SK-N-SH (cell line): Measurements from ENCODE around the gene FSIP1. TPM values are rescaled to one million over a fixed set of nuclear protein-coding genes. Genes with fewer than 3 reads are reported as not detected.

Experiments
- CTCF ChIA-PET: fragments of 300-600, 350-600 bp; formaldehyde crosslinking; extraction: SDS; loops from one replicate; lab custom pipeline; 2021; lab: Yijun Ruan, JAX
- POLR2A ChIA-PET: fragments of 350-600 bp; sonication (Branson Sonifier 250); formaldehyde crosslinking; extraction: SDS; loops from one replicate; lab custom pipeline; 2020; ENCODE audit warnings: antibody characterized with exemption, inconsistent platforms; lab: Yijun Ruan, JAX
- DNase-seq: peaks from one replicate; pipeline ENCODE4 v3.0.0; 2012
- H2AFZ ChIP-seq: fragments of 200-600 bp; sonication (generic); 2 replicates; pipeline ENCODE4 v1.8.1; 2016; ENCODE audit warnings: antibody characterized with exemption, mild to moderate bottlenecking, low read depth
- H3F3A ChIP-seq: fragments of 200-600 bp; sonication (generic); replicated peaks from 2 replicates; pipeline ENCODE3; 2016; ENCODE audit warnings: antibody characterized with exemption, mild to moderate bottlenecking; ENCODE audit not compliant: insufficient read depth
- H3K27ac ChIP-seq, 2 experiments: fragments of 200-500 bp in 1 of 2; fragments of 200-600 bp in 1 of 2; sonication (Bioruptor generic) in 1 of 2; sonication (generic), shearing (Covaris generic) in 1 of 2; 2 replicates each; pipeline versions ENCODE4 v1.5.1 to v1.6.1; 2014 to 2016; ENCODE audit warnings: low read depth in 2 of 2, inconsistent platforms in 1 of 2, low read length in 1 of 2, mild to moderate bottlenecking in 1 of 2, mixed read lengths in 1 of 2
- H3K27me3 ChIP-seq: fragments of 200-600 bp; sonication (generic), shearing (Covaris generic); 2 replicates; pipeline ENCODE4 v1.6.1; 2016; ENCODE audit warnings: mixed run types; ENCODE audit not compliant: insufficient read depth
- H3K36me3 ChIP-seq, 2 experiments: fragments of 200-500 bp in 1 of 2; fragments of 200-600 bp in 1 of 2; sonication (Bioruptor generic) in 1 of 2; sonication (generic) in 1 of 2; replicated peaks in 1 of 2; 2 replicates each; pipeline versions ENCODE3 to v1.5.1; 2014 to 2016; ENCODE audit warnings: low read length in 1 of 2, mild to moderate bottlenecking in 1 of 2; ENCODE audit not compliant: insufficient read depth in 2 of 2, control insufficient read depth in 1 of 2
- H3K4me1 ChIP-seq, 2 experiments: fragments of 200-500 bp in 1 of 2; fragments of 200-600 bp in 1 of 2; sonication (Bioruptor generic) in 1 of 2; sonication (generic), shearing (Covaris generic) in 1 of 2; 2 replicates each; pipeline versions ENCODE4 v1.5.1 to v1.6.1; 2014 to 2016; ENCODE audit warnings: low read depth in 1 of 2, low read length in 1 of 2, mixed run types in 1 of 2; ENCODE audit not compliant: insufficient read depth in 2 of 2, control insufficient read depth in 1 of 2
- H3K4me2 ChIP-seq: fragments of 200-600 bp; sonication (generic), shearing (Covaris generic); 2 replicates; pipeline ENCODE4 v1.6.1; 2017; ENCODE audit warnings: mixed run types
- H3K4me3 ChIP-seq, 2 experiments: fragments of 200-500 bp in 1 of 2; fragments of 200-600 bp in 1 of 2; sonication (Bioruptor generic) in 1 of 2; sonication (generic), shearing (Covaris generic) in 1 of 2; 2 replicates each; pipeline versions ENCODE4 v1.5.1 to v1.8.1; 2014 to 2016; ENCODE audit warnings: low read depth in 2 of 2, inconsistent platforms in 1 of 2, low read length in 1 of 2, mild to moderate bottlenecking in 1 of 2, mixed read lengths in 1 of 2, moderate library complexity in 1 of 2
- H3K79me2 ChIP-seq: fragments of 200-600 bp; sonication (generic); 2 replicates; pipeline ENCODE4 v1.8.1; 2017; ENCODE audit warnings: mild to moderate bottlenecking; ENCODE audit not compliant: insufficient read depth
- H3K9ac ChIP-seq: fragments of 200-600 bp; sonication (generic); 2 replicates; pipeline ENCODE4 v1.6.1; 2017; ENCODE audit warnings: mixed run types
- H3K9me2 ChIP-seq: fragments of 200-600 bp; sonication (generic); 2 replicates; pipeline ENCODE4 v1.6.1; 2017; ENCODE audit warnings: mixed run types
- H3K9me3 ChIP-seq: fragments of 200-600 bp; sonication (generic); 2 replicates; pipeline ENCODE4 v1.6.1; 2017; ENCODE audit warnings: mixed run types, mild to moderate bottlenecking, moderate library complexity
- H4K20me1 ChIP-seq: fragments of 200-600 bp; sonication (generic); 2 replicates; pipeline ENCODE4 v1.6.1; 2017; ENCODE audit warnings: mild to moderate bottlenecking, mixed run types; ENCODE audit not compliant: insufficient read depth
- CHD2 ChIP-seq: fragments of 150-350 bp; IDR thresholded peaks from 2 replicates; pipeline ENCODE4 v1.6.1; 2018; ENCODE audit warnings: low read length; ENCODE audit not compliant: partially characterized antibody
- CTCF ChIP-seq: fragments of 200-600 bp; sonication (generic); IDR thresholded peaks from 2 replicates; pipeline ENCODE4 v1.6.1; 2017; ENCODE audit warnings: antibody characterized with exemption, mild to moderate bottlenecking, moderate library complexity
- EP300 ChIP-seq, 2 experiments: IDR thresholded peaks; 2 replicates each; pipeline versions ENCODE4 v1.4.0 to v1.6.1; 2012; ENCODE audit warnings: borderline replicate concordance in 1 of 2, low read depth in 1 of 2, low read length in 1 of 2
- EZH2phosphoT487 ChIP-seq: fragments of 200-600 bp; sonication (generic); IDR thresholded peaks from 2 replicates; pipeline ENCODE4 v1.6.1; 2017; ENCODE audit warnings: low read depth, mixed run types, mild to moderate bottlenecking, antibody characterized with exemption, moderate library complexity, borderline replicate concordance
- GABPA ChIP-seq: IDR thresholded peaks from 2 replicates; pipeline ENCODE4 v1.4.0; 2012; ENCODE audit warnings: low read depth, mild to moderate bottlenecking
- GATA2 ChIP-seq: sonication (generic); formaldehyde crosslinking; IDR thresholded peaks from 2 replicates; pipeline ENCODE4 v1.5.0; 2020; ENCODE audit warnings: mild to moderate bottlenecking, missing genetic modification reagents
- IRF3 ChIP-seq: fragments of 150-350 bp; IDR thresholded peaks from 2 replicates; pipeline ENCODE4 v1.6.1; 2016; ENCODE audit warnings: mild to moderate bottlenecking, low read depth, low read length
- JUND ChIP-seq: IDR thresholded peaks from 2 replicates; pipeline ENCODE4 v1.4.0; 2012
- PBX3 ChIP-seq: IDR thresholded peaks from 2 replicates; pipeline ENCODE4; 2012
- POLR2AphosphoS5 ChIP-seq: IDR thresholded peaks from 2 replicates; pipeline ENCODE4 v1.6.1; 2012; ENCODE audit warnings: low read depth, low read length
- RAD21 ChIP-seq: IDR thresholded peaks from 2 replicates; pipeline ENCODE4 v1.6.1; 2012; ENCODE audit warnings: mild to moderate bottlenecking, low read length
- SIN3A ChIP-seq: IDR thresholded peaks from 2 replicates; pipeline ENCODE4 v1.6.1; 2012; ENCODE audit warnings: low read depth, mild to moderate bottlenecking, low read length, moderate library complexity, borderline replicate concordance
- SMC3 ChIP-seq: IDR thresholded peaks from 2 replicates; pipeline ENCODE4 v1.6.1; 2012; ENCODE audit warnings: low read depth, low read length, improper control_type of control experiment
- TCF12 ChIP-seq: IDR thresholded peaks from 2 replicates; pipeline ENCODE4 v1.4.0; 2012
- TEAD4 ChIP-seq: IDR thresholded peaks from 2 replicates; pipeline ENCODE4 v1.4.0; 2012; ENCODE audit warnings: mild to moderate bottlenecking, borderline replicate concordance; ENCODE audit not compliant: insufficient read depth
- WGBS: methylation state at CpG from one replicate; pipeline ENCODE4 v1.1.6; 2017; ENCODE audit warnings: low lambda C conversion rate; 5-methylcytosine and 5-hydroxymethylcytosine counted together
- polyA plus RNA-seq, 3 experiments: library from polyadenylated mRNA; depleted of rRNA; stranded (reverse); fragments of >200 nt; gene quantifications; 2 replicates each; pipeline ENCODE4 v1.2.3, GENCODE V29; 2012
- TF ChIP-seq, protein P1 (sequence below): IDR thresholded peaks from 2 replicates; pipeline ENCODE4 v1.6.1; 2012; ENCODE audit warnings: mild to moderate bottlenecking, low read depth, low read length, moderate library complexity

Gene FSIP1
- polyA plus RNA-seq, 1 of the 3 experiments (the other 2 are of a cell fraction) = 0.43 TPM

GRCh38 chr15:39685999-39686613 is 96.5 kb downstream of the FSIP1 start:
- no peaks in the 10 kb centered on the region for H3K9me3 ChIP-seq
- POLR2A ChIA-PET = interaction anchor here (0.6 to 0.9 kb wide), 2 partner anchors 96 to 727 kb away, joined by 3 read pairs; partner anchors contain the start of gene FSIP1
- H4K20me1 ChIP-seq = no peaks in the 10 kb centered on the region
- H3K4me2 ChIP-seq = peak overlapping the region; percentile 16; the same call in 1 of the 2 replicates
- H3K27ac ChIP-seq = peak overlapping the region in 1 of 2 experiments; percentile 3; a peak in 1 of 4 replicates
- no peaks in the 10 kb centered on the region for H3K79me2 ChIP-seq
- WGBS = 28% methylated on average over 4 of the region's 4 CpGs
- no peak overlapping the region for H2AFZ ChIP-seq
- H3K9me2 ChIP-seq = no peaks in the 10 kb centered on the region
- no peak overlapping the region for H3K9ac ChIP-seq
- CTCF ChIA-PET = interaction anchor here (0.6 to 4.9 kb wide), 42 partner anchors 9 to 1003 kb away, joined by 3 to 139 read pairs (median 4); partner anchors contain the start of genes FSIP1, SRP14 and THBS1
- H3K27me3 ChIP-seq = no peaks in the 10 kb centered on the region
- H3F3A ChIP-seq = no peaks in the 10 kb centered on the region
- no peak overlapping the region for H3K4me3 ChIP-seq
- H3K4me1 ChIP-seq = peaks cover 0 to 7% of the 10 kb centered on the region in 2 experiments; a peak in 2 of 4 replicates
- peak; percentile 53 for DNase-seq
- no peaks in the 10 kb centered on the region for H3K36me3 ChIP-seq
- TF ChIP-seq CTCF (peak; percentile 88), RAD21 (peak; percentile 92), EP300 (IDR thresholded peaks at IDR 0.05; ENCODE audit: borderline replicate concordance in 1 of 2, low read depth in 1 of 2, low read length in 1 of 2) (no peak), CHD2 (no peak), GABPA (no peak), POLR2AphosphoS5 (no peak), SIN3A (no peak), SMC3 (peak; percentile 86)
- TF ChIP-seq, protein P1, sequence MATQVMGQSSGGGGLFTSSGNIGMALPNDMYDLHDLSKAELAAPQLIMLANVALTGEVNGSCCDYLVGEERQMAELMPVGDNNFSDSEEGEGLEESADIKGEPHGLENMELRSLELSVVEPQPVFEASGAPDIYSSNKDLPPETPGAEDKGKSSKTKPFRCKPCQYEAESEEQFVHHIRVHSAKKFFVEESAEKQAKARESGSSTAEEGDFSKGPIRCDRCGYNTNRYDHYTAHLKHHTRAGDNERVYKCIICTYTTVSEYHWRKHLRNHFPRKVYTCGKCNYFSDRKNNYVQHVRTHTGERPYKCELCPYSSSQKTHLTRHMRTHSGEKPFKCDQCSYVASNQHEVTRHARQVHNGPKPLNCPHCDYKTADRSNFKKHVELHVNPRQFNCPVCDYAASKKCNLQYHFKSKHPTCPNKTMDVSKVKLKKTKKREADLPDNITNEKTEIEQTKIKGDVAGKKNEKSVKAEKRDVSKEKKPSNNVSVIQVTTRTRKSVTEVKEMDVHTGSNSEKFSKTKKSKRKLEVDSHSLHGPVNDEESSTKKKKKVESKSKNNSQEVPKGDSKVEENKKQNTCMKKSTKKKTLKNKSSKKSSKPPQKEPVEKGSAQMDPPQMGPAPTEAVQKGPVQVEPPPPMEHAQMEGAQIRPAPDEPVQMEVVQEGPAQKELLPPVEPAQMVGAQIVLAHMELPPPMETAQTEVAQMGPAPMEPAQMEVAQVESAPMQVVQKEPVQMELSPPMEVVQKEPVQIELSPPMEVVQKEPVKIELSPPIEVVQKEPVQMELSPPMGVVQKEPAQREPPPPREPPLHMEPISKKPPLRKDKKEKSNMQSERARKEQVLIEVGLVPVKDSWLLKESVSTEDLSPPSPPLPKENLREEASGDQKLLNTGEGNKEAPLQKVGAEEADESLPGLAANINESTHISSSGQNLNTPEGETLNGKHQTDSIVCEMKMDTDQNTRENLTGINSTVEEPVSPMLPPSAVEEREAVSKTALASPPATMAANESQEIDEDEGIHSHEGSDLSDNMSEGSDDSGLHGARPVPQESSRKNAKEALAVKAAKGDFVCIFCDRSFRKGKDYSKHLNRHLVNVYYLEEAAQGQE = no peak

DNA sequence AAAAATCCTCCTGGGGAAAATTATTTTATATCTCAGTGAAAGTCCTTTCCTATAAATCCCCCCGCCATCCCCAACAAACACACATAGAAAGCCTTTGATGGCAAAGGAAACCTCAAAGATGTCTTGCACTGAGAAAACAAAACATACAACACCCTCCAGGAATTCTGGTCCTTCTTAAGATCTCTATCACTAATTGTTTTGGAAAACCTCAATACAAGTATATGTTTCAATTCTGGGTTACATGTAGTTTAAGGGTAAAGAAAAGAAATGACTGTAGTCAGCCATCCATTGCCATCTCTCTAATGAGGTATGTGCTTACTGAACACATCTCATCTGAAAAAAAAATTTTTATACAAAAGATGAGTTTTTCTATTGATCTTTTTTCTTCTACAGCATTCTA is 97.3 kb downstream of the FSIP1 start:
- no peaks in the 10 kb centered on the region for H3K36me3 ChIP-seq
- TF ChIP-seq GABPA (no peak), EZH2phosphoT487 (no peak), JUND (no peak), GATA2 (CRISPR knock-in tag) (no peak), TCF12 (peak; percentile 66), IRF3 (no peak), RAD21 (no peak), PBX3 (0 out of 2 replicates have a peak, but pooled peaks have one; percentile 19), TEAD4 (no peak)
- WGBS = 100% methylated on average over 1 of the region's 1 CpG
- no peaks in the 10 kb centered on the region for H3K27me3 ChIP-seq
- H3K4me3 ChIP-seq = no peak overlapping the region
- DNase-seq = no peak
- no peaks in the 10 kb centered on the region for H3K79me2 ChIP-seq
- peak overlapping the region in 1 of 2 experiments; percentile 3; a peak in 1 of 4 replicates for H3K27ac ChIP-seq
- ChIA-PET CTCF (interaction anchor here (0.6 to 4.9 kb wide), 35 partner anchors 9 to 1002 kb away, joined by 3 to 139 read pairs (median 4); partner anchors contain the start of genes FSIP1, SRP14 and THBS1), POLR2A (interaction anchor here (0.6 to 0.9 kb wide), 2 partner anchors 97 to 728 kb away, joined by 3 read pairs; partner anchors contain the start of gene FSIP1)
- no peaks in the 10 kb centered on the region for H3K9me2 ChIP-seq
- no peak overlapping the region for H2AFZ ChIP-seq
- peaks cover 0 to 3% of the 10 kb centered on the region in 2 experiments; a peak in 2 of 4 replicates for H3K4me1 ChIP-seq
- no peaks in the 10 kb centered on the region for H3K9me3 ChIP-seq
- H3K4me2 ChIP-seq = peak overlapping the region; percentile 16; the same call in 1 of the 2 replicates
- no peaks in the 10 kb centered on the region for H4K20me1 ChIP-seq
- H3F3A ChIP-seq = no peaks in the 10 kb centered on the region
- no peak overlapping the region for H3K9ac ChIP-seq
